ENCODE results near the gene UTRN.

Gene UTRN

GRCh38 chr6:144265390-144265789, 19.7 kb upstream of the UTRN start:
- Histone ChIP-seq H3K9me2 (replicated peaks; ENCODE audit: insufficient read depth, low read length) (no peaks in the 10 kb centered on the region), H3K4me1 (ENCODE audit: low read length) (no peaks in the 10 kb centered on the region), H3K36me3 (replicated peaks; ENCODE audit: insufficient read depth, low read length) (no peaks in the 10 kb centered on the region), H3K9ac (ENCODE audit: low read length) (no peak overlapping the region), H3F3A (ENCODE audit: insufficient read depth, low read length) (no peaks in the 10 kb centered on the region), H3K79me2 (ENCODE audit: low read length) (no peaks in the 10 kb centered on the region), H2AFZ (ENCODE audit: low read length) (no peak overlapping the region), H3K4me2 (ENCODE audit: low read depth, low read length) (no peak overlapping the region), H3K27ac (ENCODE audit: low read length) (no peak overlapping the region), H4K20me1 (ENCODE audit: insufficient read depth, low read length) (no peaks in the 10 kb centered on the region), H3K27me3 (replicated peaks; ENCODE audit: insufficient read depth, low read length) (no peaks in the 10 kb centered on the region), H3K9me3 (replicated peaks; ENCODE audit: insufficient read depth, low read length) (no peaks in the 10 kb centered on the region), H3K4me3 (ENCODE audit: low read length) (no peak overlapping the region)
- TF ChIP-seq EZH2phosphoT487 (IDR thresholded peaks at IDR 0.05; ENCODE audit: low read length) = no peak
- TF ChIP-seq EZH2 (optimal IDR thresholded peaks at IDR 0.05; ENCODE audit: low read depth, low read length) = no peak
- DNase-seq = peak; percentile 13

DNA sequence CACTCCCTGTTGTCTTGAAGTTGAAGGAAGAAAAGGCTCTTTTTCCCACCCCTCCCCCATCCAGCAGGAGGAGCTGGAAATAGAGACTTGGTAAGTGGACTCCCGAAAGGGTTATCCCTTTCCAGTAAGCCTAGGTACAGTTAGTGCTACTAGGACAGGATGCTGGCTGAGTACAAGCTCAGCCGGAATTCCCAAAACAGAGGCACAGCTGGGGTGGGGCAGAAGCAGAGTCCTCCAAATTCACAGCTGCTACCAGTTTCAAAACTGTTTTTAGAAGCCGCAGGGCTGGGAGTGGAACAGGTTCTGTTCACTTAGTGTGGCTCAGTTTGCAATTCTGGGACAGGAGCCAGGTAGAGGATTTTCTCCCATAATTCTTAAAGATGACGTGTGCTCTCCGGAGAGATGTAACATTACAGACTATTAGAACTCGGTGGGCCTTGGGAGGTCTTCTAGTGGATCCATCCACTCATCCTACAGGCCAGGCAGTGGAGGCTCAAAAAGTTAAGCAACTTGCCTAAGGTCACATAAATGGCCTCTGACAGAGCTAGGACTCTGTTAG, 19.0 kb upstream of the UTRN start:
- Histone ChIP-seq H3K4me2 (ENCODE audit: low read depth, low read length) (no peak overlapping the region), H3K4me3 (ENCODE audit: low read length) (no peak overlapping the region), H3K27me3 (replicated peaks; ENCODE audit: insufficient read depth, low read length) (no peaks in the 10 kb centered on the region), H3K27ac (ENCODE audit: low read length) (no peak overlapping the region), H3K9me3 (replicated peaks; ENCODE audit: insufficient read depth, low read length) (no peaks in the 10 kb centered on the region), H3K4me1 (ENCODE audit: low read length) (no peaks in the 10 kb centered on the region), H2AFZ (ENCODE audit: low read length) (no peak overlapping the region), H4K20me1 (ENCODE audit: insufficient read depth, low read length) (no peaks in the 10 kb centered on the region), H3K79me2 (ENCODE audit: low read length) (no peaks in the 10 kb centered on the region), H3K36me3 (replicated peaks; ENCODE audit: insufficient read depth, low read length) (no peaks in the 10 kb centered on the region), H3F3A (ENCODE audit: insufficient read depth, low read length) (no peaks in the 10 kb centered on the region), H3K9me2 (replicated peaks; ENCODE audit: insufficient read depth, low read length) (no peaks in the 10 kb centered on the region), H3K9ac (ENCODE audit: low read length) (no peak overlapping the region)
- no peak for TF ChIP-seq EZH2phosphoT487 (IDR thresholded peaks at IDR 0.05; ENCODE audit: low read length)
- DNase-seq = no peak

DNA sequence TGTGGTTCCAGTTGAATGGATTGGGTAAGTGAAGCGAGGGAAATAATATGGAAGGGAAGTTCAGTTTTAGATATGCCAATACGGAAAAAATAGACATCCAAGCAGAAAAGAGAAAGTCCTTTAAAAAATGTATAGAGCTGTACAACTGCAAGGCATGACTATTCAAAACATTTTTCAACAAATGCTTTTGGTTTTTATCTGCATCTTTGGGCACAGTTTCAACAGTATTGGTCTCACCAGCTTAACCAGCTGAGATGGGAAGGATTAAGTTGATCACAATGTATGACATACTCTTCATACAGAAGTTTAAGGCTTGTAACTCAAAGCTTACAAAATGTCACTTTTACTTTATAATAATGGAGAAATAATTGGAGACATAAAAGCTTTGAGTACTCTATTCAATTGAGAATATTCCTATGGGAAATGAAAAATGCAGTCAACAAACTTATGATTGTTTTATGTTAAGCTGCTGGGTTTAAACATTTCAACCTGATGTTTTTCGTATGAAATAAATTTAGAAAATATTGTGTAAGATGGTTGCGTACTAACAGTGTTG, 16.3 kb upstream of the UTRN start:
- Histone ChIP-seq H3K4me2 (ENCODE audit: low read depth, low read length) (no peak overlapping the region), H3F3A (ENCODE audit: insufficient read depth, low read length) (no peaks in the 10 kb centered on the region), H3K27ac (ENCODE audit: low read length) (no peak overlapping the region), H3K9ac (ENCODE audit: low read length) (no peak overlapping the region), H4K20me1 (ENCODE audit: insufficient read depth, low read length) (no peaks in the 10 kb centered on the region), H3K4me3 (ENCODE audit: low read length) (no peak overlapping the region), H3K36me3 (replicated peaks; ENCODE audit: insufficient read depth, low read length) (no peaks in the 10 kb centered on the region), H3K9me3 (replicated peaks; ENCODE audit: insufficient read depth, low read length) (no peaks in the 10 kb centered on the region), H3K79me2 (ENCODE audit: low read length) (no peaks in the 10 kb centered on the region), H3K9me2 (replicated peaks; ENCODE audit: insufficient read depth, low read length) (no peaks in the 10 kb centered on the region), H3K27me3 (replicated peaks; ENCODE audit: insufficient read depth, low read length) (no peaks in the 10 kb centered on the region), H2AFZ (ENCODE audit: low read length) (no peak overlapping the region), H3K4me1 (ENCODE audit: low read length) (no peaks in the 10 kb centered on the region)
- TF ChIP-seq EZH2phosphoT487 (IDR thresholded peaks at IDR 0.05; ENCODE audit: low read length) (no peak), EZH2 (optimal IDR thresholded peaks at IDR 0.05; ENCODE audit: low read depth, low read length) (no peak)
- TF ChIP-seq, protein P1, sequence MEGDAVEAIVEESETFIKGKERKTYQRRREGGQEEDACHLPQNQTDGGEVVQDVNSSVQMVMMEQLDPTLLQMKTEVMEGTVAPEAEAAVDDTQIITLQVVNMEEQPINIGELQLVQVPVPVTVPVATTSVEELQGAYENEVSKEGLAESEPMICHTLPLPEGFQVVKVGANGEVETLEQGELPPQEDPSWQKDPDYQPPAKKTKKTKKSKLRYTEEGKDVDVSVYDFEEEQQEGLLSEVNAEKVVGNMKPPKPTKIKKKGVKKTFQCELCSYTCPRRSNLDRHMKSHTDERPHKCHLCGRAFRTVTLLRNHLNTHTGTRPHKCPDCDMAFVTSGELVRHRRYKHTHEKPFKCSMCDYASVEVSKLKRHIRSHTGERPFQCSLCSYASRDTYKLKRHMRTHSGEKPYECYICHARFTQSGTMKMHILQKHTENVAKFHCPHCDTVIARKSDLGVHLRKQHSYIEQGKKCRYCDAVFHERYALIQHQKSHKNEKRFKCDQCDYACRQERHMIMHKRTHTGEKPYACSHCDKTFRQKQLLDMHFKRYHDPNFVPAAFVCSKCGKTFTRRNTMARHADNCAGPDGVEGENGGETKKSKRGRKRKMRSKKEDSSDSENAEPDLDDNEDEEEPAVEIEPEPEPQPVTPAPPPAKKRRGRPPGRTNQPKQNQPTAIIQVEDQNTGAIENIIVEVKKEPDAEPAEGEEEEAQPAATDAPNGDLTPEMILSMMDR (IDR thresholded peaks at IDR 0.05; ENCODE audit: low read length) = no peak
- no peak for DNase-seq

GRCh38 chr6:144277174-144277573, 8.0 kb upstream of the UTRN start:
- Histone ChIP-seq H3K27ac (ENCODE audit: low read length) (no peak overlapping the region), H3K79me2 (ENCODE audit: low read length) (no peaks in the 10 kb centered on the region), H3K9me3 (replicated peaks; ENCODE audit: insufficient read depth, low read length) (no peaks in the 10 kb centered on the region), H4K20me1 (ENCODE audit: insufficient read depth, low read length) (no peaks in the 10 kb centered on the region), H3K4me3 (ENCODE audit: low read length) (no peak overlapping the region), H3F3A (ENCODE audit: insufficient read depth, low read length) (no peaks in the 10 kb centered on the region), H3K27me3 (replicated peaks; ENCODE audit: insufficient read depth, low read length) (no peaks in the 10 kb centered on the region), H3K9ac (ENCODE audit: low read length) (no peak overlapping the region), H3K4me2 (ENCODE audit: low read depth, low read length) (no peak overlapping the region), H3K36me3 (replicated peaks; ENCODE audit: insufficient read depth, low read length) (no peaks in the 10 kb centered on the region), H2AFZ (ENCODE audit: low read length) (no peak overlapping the region), H3K9me2 (replicated peaks; ENCODE audit: insufficient read depth, low read length) (no peaks in the 10 kb centered on the region), H3K4me1 (ENCODE audit: low read length) (no peaks in the 10 kb centered on the region)
- TF ChIP-seq EZH2phosphoT487 (IDR thresholded peaks at IDR 0.05; ENCODE audit: low read length) = no peak
- TF ChIP-seq, protein P1 (IDR thresholded peaks at IDR 0.05; ENCODE audit: low read length) = no peak
- no peak for TF ChIP-seq EZH2 (optimal IDR thresholded peaks at IDR 0.05; ENCODE audit: low read depth, low read length)
- no peak for DNase-seq
